ENCODE measurements around the gene FXYD6.

FXYD6 gene

GRCh38 chr11:117829369-117829725 lies 47.1 kb downstream of the FXYD6 start:
- Mint-ChIP-seq H3K27me3 (ENCODE audit: low read depth, poor library complexity) (peaks cover 35% of the 10 kb centered on the region), H3K27ac (no peak overlapping the region), H3K9me3 (no peaks in the 10 kb centered on the region), H3K4me3 (no peak overlapping the region), H3K4me1 (peaks cover 35% of the 10 kb centered on the region), H3K36me3 (ENCODE audit: low read depth) (no peaks in the 10 kb centered on the region)
- no peak for DNase-seq
- no peak for TF ChIP-seq CTCF (IDR thresholded peaks at IDR 0.05)

- H3K36me3 Mint-ChIP-seq (ENCODE audit: low read depth): no peaks in the 10 kb centered on the region
- H3K4me1 Mint-ChIP-seq: peaks cover 38% of the 10 kb centered on the region
- no peaks in the 10 kb centered on the region for H3K9me3 Mint-ChIP-seq
- H3K27ac Mint-ChIP-seq: no peak overlapping the region
- peaks cover 40% of the 10 kb centered on the region for H3K27me3 Mint-ChIP-seq (ENCODE audit: low read depth, poor library complexity)
- no peak for TF ChIP-seq CTCF (IDR thresholded peaks at IDR 0.05)
- no peak for DNase-seq
- H3K4me3 Mint-ChIP-seq: no peak overlapping the region
These were observed 47.7 kb downstream of the FXYD6 start for GRCh38 chr11:117828611-117829368.

- peaks cover 34% of the 10 kb centered on the region for H3K4me1 Mint-ChIP-seq
- H3K4me3 Mint-ChIP-seq: no peak overlapping the region
- H3K9me3 Mint-ChIP-seq: no peaks in the 10 kb centered on the region
- peaks cover 38% of the 10 kb centered on the region for H3K27me3 Mint-ChIP-seq (ENCODE audit: low read depth, poor library complexity)
- no peak for TF ChIP-seq CTCF (IDR thresholded peaks at IDR 0.05)
- H3K36me3 Mint-ChIP-seq (ENCODE audit: low read depth): no peaks in the 10 kb centered on the region
- H3K27ac Mint-ChIP-seq: no peak overlapping the region
- no peak for DNase-seq
These were observed 48.6 kb downstream of the FXYD6 start for GRCh38 chr11:117827521-117828511.

GRCh38 chr11:117826832-117827231 lies 49.6 kb downstream of the FXYD6 start:
- DNase-seq: no peak
- H3K4me1 Mint-ChIP-seq: peaks cover 28% of the 10 kb centered on the region
- no peak for TF ChIP-seq CTCF (IDR thresholded peaks at IDR 0.05)
- H3K27me3 Mint-ChIP-seq (ENCODE audit: low read depth, poor library complexity): peaks cover 40% of the 10 kb centered on the region
- no peaks in the 10 kb centered on the region for H3K9me3 Mint-ChIP-seq
- no peak overlapping the region for H3K27ac Mint-ChIP-seq
- no peak overlapping the region for H3K4me3 Mint-ChIP-seq
- H3K36me3 Mint-ChIP-seq (ENCODE audit: low read depth): no peaks in the 10 kb centered on the region

GRCh38 chr11:117826190-117826570 lies 50.3 kb downstream of the FXYD6 start:
- Mint-ChIP-seq H3K4me3 (no peak overlapping the region), H3K27ac (no peak overlapping the region), H3K27me3 (ENCODE audit: low read depth, poor library complexity) (peaks cover 42% of the 10 kb centered on the region), H3K36me3 (ENCODE audit: low read depth) (no peaks in the 10 kb centered on the region), H3K9me3 (no peaks in the 10 kb centered on the region), H3K4me1 (peaks cover 24% of the 10 kb centered on the region)
- no peak for DNase-seq
- TF ChIP-seq CTCF (IDR thresholded peaks at IDR 0.05): no peak
